Osteocyte (in vitro differentiated cells): Measurements from ENCODE around the gene DIPK1C. TPM values are rescaled to one million over a fixed set of nuclear protein-coding genes. Genes with fewer than 3 reads are reported as not detected.

Source experiments
- DNase-seq: peaks from one replicate; pipeline ENCODE4 v3.0.0; 2021; ENCODE audit warnings: mixed read lengths; ENCODE audit not compliant: unreplicated experiment; ENCODE audit errors: extremely low spot score
- H3K27ac Mint-ChIP-seq: one replicate; pipeline ENCODE4 v1.8.0; 2021; ENCODE audit warnings: mild to moderate bottlenecking, mixed read lengths; ENCODE audit not compliant: unreplicated experiment
- H3K27me3 Mint-ChIP-seq: one replicate; pipeline ENCODE4 v1.8.0; 2021; ENCODE audit warnings: mixed read lengths; ENCODE audit not compliant: unreplicated experiment
- H3K36me3 Mint-ChIP-seq: one replicate; pipeline ENCODE4 v1.8.0; 2021; ENCODE audit warnings: mixed read lengths; ENCODE audit not compliant: unreplicated experiment
- H3K4me1 Mint-ChIP-seq: one replicate; pipeline ENCODE4 v1.8.0; 2021; ENCODE audit warnings: mixed read lengths; ENCODE audit not compliant: unreplicated experiment
- H3K4me3 Mint-ChIP-seq: one replicate; pipeline ENCODE4 v1.8.0; 2021; ENCODE audit warnings: mild to moderate bottlenecking, moderate library complexity, mixed read lengths; ENCODE audit not compliant: unreplicated experiment
- H3K9me3 Mint-ChIP-seq: one replicate; pipeline ENCODE4 v1.8.0; 2021; ENCODE audit warnings: mixed read lengths; ENCODE audit not compliant: unreplicated experiment
- CTCF ChIP-seq: fragments of 200-600 bp; sonication (generic); IDR thresholded peaks from 2 replicates; pipeline ENCODE4 v1.5.0; 2021; ENCODE audit warnings: antibody characterized with exemption, mild to moderate bottlenecking, moderate library complexity
- total RNA-seq: library from RNA; stranded (reverse); gene quantifications from 2 replicates; pipeline ENCODE4 v1.2.1, GENCODE V29; 2021

DIPK1C gene
- total RNA-seq, 1 donor from 2014 or later: not detected

GRCh38 chr18:74438091-74438490 lies 19.0 kb downstream of the DIPK1C start:
- Mint-ChIP-seq H3K4me1 (no peaks in the 10 kb centered on the region), H3K27me3 (peaks cover 2% of the 10 kb centered on the region), H3K9me3 (no peaks in the 10 kb centered on the region), H3K27ac (no peak overlapping the region), H3K4me3 (no peak overlapping the region), H3K36me3 (no peaks in the 10 kb centered on the region)
- no peak for TF ChIP-seq CTCF
- DNase-seq: no peak

GRCh38 chr18:74436158-74436769 lies 20.8 kb downstream of the DIPK1C start:
- DNase-seq: no peak
- Mint-ChIP-seq H3K27ac (no peak overlapping the region), H3K4me3 (no peak overlapping the region), H3K27me3 (peaks cover 2% of the 10 kb centered on the region), H3K9me3 (no peaks in the 10 kb centered on the region), H3K4me1 (no peaks in the 10 kb centered on the region), H3K36me3 (no peaks in the 10 kb centered on the region)
- TF ChIP-seq CTCF: no peak

- Mint-ChIP-seq H3K4me1 (no peaks in the 10 kb centered on the region), H3K4me3 (no peak overlapping the region), H3K27me3 (peaks cover 2% of the 10 kb centered on the region), H3K27ac (no peak overlapping the region), H3K36me3 (no peaks in the 10 kb centered on the region), H3K9me3 (no peaks in the 10 kb centered on the region)
- no peak for DNase-seq
- TF ChIP-seq CTCF: no peak
Observed at GRCh38 chr18:74435740-74436139, 21.4 kb downstream of the DIPK1C start.

- Mint-ChIP-seq H3K9me3 (no peaks in the 10 kb centered on the region), H3K27ac (no peak overlapping the region), H3K27me3 (peaks cover 2% of the 10 kb centered on the region), H3K4me1 (no peaks in the 10 kb centered on the region), H3K36me3 (no peaks in the 10 kb centered on the region), H3K4me3 (no peak overlapping the region)
- no peak for TF ChIP-seq CTCF
- DNase-seq: no peak
Observed at GRCh38 chr18:74434466-74434865, 22.6 kb downstream of the DIPK1C start.

GRCh38 chr18:74430806-74431571 lies 26.1 kb downstream of the DIPK1C start:
- H3K36me3 Mint-ChIP-seq: no peaks in the 10 kb centered on the region
- no peak overlapping the region for H3K4me3 Mint-ChIP-seq
- H3K27me3 Mint-ChIP-seq: no peaks in the 10 kb centered on the region
- TF ChIP-seq CTCF: no peak
- no peaks in the 10 kb centered on the region for H3K4me1 Mint-ChIP-seq
- H3K9me3 Mint-ChIP-seq: peaks cover 8% of the 10 kb centered on the region
- H3K27ac Mint-ChIP-seq: no peak overlapping the region
- no peak for DNase-seq
